HG03280 (cell line): ENCODE measurements around the gene HOXA13.

Experiments
- ATAC-seq: cut with Tn5 transposase; IDR thresholded peaks from one replicate; pipeline ENCODE4 v1.9.1; 2021; ENCODE audit warnings: mild to moderate bottlenecking, moderate library complexity; ENCODE audit not compliant: unreplicated experiment

Gene HOXA13

GRCh38 chr7:27160546-27161213 lies 39.2 kb downstream of the HOXA13 start:
- ATAC-seq: peak; percentile 51

- no peak for ATAC-seq
Observed at GRCh38 chr7:27160145-27160545, 39.7 kb downstream of the HOXA13 start.

DNA sequence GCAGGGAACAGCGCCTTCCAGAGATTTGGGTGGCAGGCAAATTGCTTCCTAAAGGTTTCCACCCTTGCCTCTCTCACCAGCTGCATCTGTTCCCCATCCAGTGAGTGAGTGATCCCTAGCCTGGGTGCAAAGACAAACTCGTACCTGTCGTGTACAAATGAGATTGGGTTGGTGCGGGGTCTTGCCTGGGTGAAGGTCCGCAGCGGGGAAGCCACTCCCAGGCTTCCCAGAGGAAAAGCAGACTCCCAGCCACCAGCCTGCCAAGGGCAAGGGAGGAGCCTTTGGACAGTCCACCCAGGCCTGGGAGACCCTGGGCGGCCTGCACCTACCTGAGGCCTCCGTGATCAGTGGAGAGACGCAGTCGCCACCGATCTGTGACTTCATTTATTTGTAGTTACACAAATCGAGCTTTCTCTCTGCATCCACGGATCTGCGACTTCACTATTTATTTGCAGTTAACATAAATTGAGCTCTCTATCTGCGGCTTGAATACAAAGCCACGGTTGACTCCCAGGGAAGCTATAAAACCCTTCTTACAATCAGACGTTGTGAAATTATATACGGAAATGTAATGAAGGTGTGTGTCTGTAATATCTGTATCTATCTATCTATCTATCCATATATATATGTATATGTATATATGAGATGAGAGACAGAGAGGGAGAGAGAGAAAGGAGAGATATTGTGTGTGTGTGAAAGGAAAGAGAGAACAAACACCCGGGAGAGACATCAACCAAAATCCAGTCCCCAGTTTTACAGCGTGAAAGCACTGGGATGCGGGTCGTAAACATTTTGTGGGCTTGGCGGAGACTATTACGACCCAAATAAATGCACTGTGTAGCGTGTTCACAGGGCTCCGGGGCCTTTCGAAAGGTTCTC lies 40.4 kb downstream of the HOXA13 start:
- ATAC-seq: no peak

GRCh38 chr7:27158436-27159265 lies 41.2 kb downstream of the HOXA13 start:
- ATAC-seq: no peak

- no peak for ATAC-seq
Observed at GRCh38 chr7:27157702-27158431, 42.0 kb downstream of the HOXA13 start.

DNA sequence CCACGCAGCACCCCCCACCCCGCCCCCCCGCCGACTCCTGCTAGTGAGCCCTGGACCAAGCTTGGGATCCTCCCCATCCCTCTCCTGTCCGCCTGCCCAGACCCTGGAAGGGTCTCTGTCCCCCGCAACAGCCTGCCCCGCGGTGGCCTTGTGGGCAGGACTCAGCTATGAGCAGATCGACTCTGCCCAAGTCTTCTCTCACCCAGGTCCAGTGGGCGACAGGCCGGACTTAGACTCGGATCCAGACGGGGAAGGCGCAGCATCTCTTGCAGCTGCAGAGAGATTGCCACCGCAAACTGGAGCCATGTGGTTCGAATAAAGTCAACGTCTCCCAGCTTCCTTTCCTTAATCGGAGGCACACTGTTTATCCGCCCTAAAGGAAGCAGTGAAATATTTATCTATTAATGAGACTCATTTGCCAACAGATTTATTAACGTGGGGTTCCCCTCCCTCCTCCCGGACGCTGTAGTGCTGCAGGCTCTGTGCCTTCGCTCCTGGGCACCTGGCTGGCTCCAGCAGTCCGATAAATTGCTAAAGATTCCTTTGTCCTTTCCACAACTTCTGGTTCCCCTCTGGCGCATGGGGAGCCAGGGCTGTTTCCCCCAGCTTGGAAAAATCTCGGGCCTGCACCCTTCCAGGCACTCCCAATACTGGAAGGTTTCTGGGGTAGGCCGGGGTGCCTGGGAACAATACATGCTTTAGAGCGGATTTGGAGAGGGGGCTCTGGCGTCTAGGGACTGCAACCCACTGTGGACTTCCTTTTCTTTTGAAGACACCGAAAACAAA lies 42.8 kb downstream of the HOXA13 start:
- no peak for ATAC-seq

GRCh38 chr7:27156508-27156898 lies 43.4 kb downstream of the HOXA13 start, which contains the start of gene HOXA7:
TSS of gene HOXA7 (minus strand) at chr7:27156675. CDS start at chr7:27156545, 130 bp downstream.
- ATAC-seq: no peak

DNA sequence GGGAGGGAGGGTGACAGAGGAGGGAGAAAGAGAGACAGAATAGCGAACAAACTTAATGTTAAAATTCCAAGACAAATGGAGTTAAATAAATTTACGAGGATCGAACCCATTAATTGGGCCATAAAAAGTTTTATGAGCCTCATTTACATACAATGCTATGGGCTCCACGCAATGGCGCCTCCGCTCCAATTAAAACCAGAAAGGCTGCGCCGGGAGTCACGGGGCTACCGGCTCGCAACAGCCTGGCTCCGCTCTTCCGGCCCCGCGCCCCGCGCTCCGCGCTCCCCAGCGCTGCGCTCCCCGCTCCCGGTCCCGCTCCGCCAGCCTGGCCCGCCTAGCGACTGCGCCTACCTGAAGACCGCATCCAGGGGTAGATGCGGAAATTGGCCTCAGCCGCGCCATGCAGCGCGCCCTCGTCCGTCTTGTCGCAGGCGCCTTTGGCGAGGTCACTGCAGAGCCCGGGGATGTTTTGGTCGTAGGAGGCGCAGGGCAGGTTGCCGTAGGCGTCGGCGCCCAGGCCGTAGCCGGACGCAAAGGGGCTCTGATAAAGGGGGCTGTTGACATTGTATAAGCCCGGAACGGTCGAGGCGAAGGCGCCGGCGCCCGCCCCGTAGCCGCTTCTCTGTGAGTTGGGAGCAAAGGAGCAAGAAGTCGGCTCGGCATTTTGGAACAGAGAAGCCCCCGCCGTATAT lies 43.9 kb downstream of the HOXA13 start:
- no peak for ATAC-seq

- ATAC-seq: no peak
Observed at GRCh38 chr7:27154901-27155815, 44.7 kb downstream of the HOXA13 start.

GRCh38 chr7:27154369-27154768 lies 45.5 kb downstream of the HOXA13 start:
- ATAC-seq: no peak

GRCh38 chr7:27153526-27153925 lies 46.4 kb downstream of the HOXA13 start:
- no peak for ATAC-seq

GRCh38 chr7:27152816-27153442 lies 47.0 kb downstream of the HOXA13 start:
- no peak for ATAC-seq

GRCh38 chr7:27151931-27152815 lies 47.7 kb downstream of the HOXA13 start, which contains the start of gene HOXA3:
TSS of gene HOXA3 (minus strand) at chr7:27152583. CDS start at chr7:27110640, 41,943 bp downstream.
- no peak for ATAC-seq

DNA sequence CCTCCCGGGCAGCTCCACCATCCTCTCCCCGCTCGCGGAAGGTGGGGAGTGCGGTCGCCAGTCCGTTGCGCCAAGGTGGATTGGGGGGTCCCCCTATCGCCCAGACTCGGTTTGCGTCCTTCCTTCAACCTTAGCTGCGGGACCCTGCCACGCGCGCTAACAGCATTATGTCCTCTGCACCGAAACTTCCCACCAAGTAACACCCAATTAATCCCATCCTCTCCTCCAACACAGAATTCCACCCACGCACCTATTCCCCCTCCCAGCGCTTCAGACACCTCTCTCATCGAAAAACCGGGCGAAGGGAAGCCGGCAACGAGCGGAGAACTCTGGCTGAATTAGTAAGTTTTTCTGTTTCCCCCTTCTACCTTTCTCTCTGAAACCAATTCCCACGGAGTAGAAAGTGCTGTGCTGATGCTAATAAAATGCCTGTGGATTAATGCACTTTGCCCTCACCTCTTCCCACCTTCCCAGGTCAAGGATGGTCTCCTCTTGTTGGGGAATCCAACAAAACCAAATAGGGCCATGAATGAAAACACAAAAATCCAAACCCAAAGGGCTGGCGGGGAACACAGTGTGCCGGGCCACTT lies 48.5 kb downstream of the HOXA13 start:
- no peak for ATAC-seq

DNA sequence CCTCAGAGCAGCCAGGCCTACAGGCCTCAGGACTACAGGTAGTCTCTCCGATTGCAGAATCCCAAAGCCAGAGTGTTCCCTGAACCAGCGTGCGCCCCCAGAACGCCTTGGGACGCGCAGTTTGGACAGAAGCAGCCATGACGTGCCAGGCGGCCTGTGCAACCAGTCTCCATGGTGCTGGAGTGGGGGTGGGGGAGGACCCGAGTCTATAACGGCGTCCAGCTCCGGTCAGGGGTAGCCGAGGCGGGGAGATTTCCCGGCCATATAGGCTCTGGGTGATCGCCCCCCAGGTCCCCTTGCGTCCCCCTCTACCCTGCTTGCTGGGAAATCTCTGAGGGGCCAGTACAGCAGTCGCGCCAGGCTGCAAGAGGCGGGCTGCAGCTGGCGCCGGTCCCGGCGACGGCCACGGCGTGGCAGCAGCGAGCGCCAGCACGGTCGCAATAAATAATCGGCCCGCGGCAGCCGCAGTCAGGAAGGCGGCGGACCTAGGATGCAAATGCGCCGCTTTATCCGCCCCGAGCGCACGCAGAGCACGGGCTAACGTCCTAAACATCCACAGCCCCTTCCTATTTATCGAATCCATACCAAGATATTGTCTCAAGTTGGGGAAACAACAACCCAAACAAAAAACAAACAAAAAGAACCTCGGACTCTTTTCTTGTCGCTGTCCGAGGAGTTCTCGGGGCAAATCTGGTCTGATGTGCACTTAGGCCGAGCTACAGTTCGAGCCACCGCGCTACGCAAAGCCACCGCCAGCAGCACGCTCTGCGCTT lies 49.1 kb downstream of the HOXA13 start:
- peak; percentile 86 for ATAC-seq
